GM12878 (cell line): ENCODE data around the gene ROBO1. TPM values are rescaled to one million over a fixed set of nuclear protein-coding genes. Genes with fewer than 3 reads are reported as not detected.

Experiments used
- ATAC-seq: fragments of 200-7000 bp; cut with Tn5 transposase; 3 replicates; pipeline ENCODE4 v1.9.1; 2020; ENCODE audit warnings: mild to moderate bottlenecking, moderate library complexity
- BruUV-seq: library from RNA; stranded (reverse); fragments of 400-500 nt; replicated peaks from 2 replicates; lab custom pipeline; 2021; lab: Mats Ljungman, UMichigan
- CTCF ChIA-PET: fragments of 300-600 bp; sonication (Branson Sonifier 250); formaldehyde crosslinking; extraction: SDS; loops from one replicate; lab custom pipeline; 2021; ENCODE audit warnings: inconsistent platforms; lab: Yijun Ruan, JAX
- POLR2A ChIA-PET: fragments of 350-600 bp; formaldehyde crosslinking; extraction: SDS; loops from one replicate; lab custom pipeline; 2021; ENCODE audit warnings: inconsistent platforms; lab: Charles Lee
- RAD21 ChIA-PET: fragments of 300-600 bp; sonication (Branson Sonifier 250); formaldehyde crosslinking; loops from one replicate; lab custom pipeline; 2023; ENCODE audit warnings: antibody characterized with exemption; ENCODE audit not compliant: unreplicated experiment; lab: Charles Lee
- SMC1A ChIA-PET: fragments of 300-600 bp; sonication (Branson Sonifier 250); formaldehyde crosslinking; loops from one replicate; lab custom pipeline; 2023; ENCODE audit not compliant: unreplicated experiment, uncharacterized antibody; lab: Charles Lee
- DNase-seq: peaks from one replicate; pipeline ENCODE4 v3.0.0-alpha.2; 2011; ENCODE audit warnings: low read depth, low spot score
- FAIRE-seq: peaks from 3 replicates; lab custom pipeline; 2011; peaks lifted over from hg19 to GRCh38; lab: Jason Lieb, UNC
- H2AFZ ChIP-seq: 2 replicates; pipeline ENCODE4 v1.6.0; 2011; ENCODE audit warnings: low read depth, low read length, control low read depth; ENCODE audit not compliant: control insufficient read depth
- H3K27ac ChIP-seq: 2 replicates; pipeline ENCODE4 v1.5.1; 2011; ENCODE audit warnings: control low read depth; ENCODE audit not compliant: control insufficient read depth, insufficient read depth
- H3K27me3 ChIP-seq, 2 experiments: replicated peaks in 1 of 2; 2 replicates each; pipeline versions ENCODE4 v1.6.0 to v1.6.1; 2011; ENCODE audit warnings: low read length in 1 of 2; ENCODE audit not compliant: control insufficient read depth in 2 of 2, insufficient read depth in 2 of 2
- H3K36me3 ChIP-seq, 2 experiments: 2 replicates each; pipeline ENCODE4 v1.5.1; 2011; ENCODE audit warnings: low read length in 1 of 2; ENCODE audit not compliant: control insufficient read depth in 2 of 2, insufficient read depth in 2 of 2
- H3K4me1 ChIP-seq: 2 replicates; pipeline ENCODE4 v1.6.1; 2011; ENCODE audit warnings: mild to moderate bottlenecking, low read length, moderate library complexity, mixed read lengths; ENCODE audit not compliant: control insufficient read depth, insufficient read depth
- H3K4me2 ChIP-seq: 2 replicates; pipeline ENCODE4 v1.6.0; 2011; ENCODE audit warnings: control low read depth; ENCODE audit not compliant: control insufficient read depth, insufficient read depth
- H3K4me3 ChIP-seq: fragments of 200-600 bp; sonication (generic); 2 replicates; pipeline ENCODE4 v1.5.1; 2016
- H3K79me2 ChIP-seq: 2 replicates; pipeline ENCODE4 v1.6.0; 2011; ENCODE audit warnings: low read length; ENCODE audit not compliant: control insufficient read depth, insufficient read depth
- H3K9ac ChIP-seq: 2 replicates; pipeline ENCODE4 v1.8.0; 2011; ENCODE audit warnings: low read length, control low read depth, mixed read lengths; ENCODE audit not compliant: control insufficient read depth, insufficient read depth
- H3K9me3 ChIP-seq: replicated peaks from 3 replicates; pipeline ENCODE4 v1.5.1; 2011; ENCODE audit warnings: mild to moderate bottlenecking, low read length; ENCODE audit not compliant: control insufficient read depth, insufficient read depth
- H4K20me1 ChIP-seq: 2 replicates; pipeline ENCODE4 v1.6.0; 2011; ENCODE audit not compliant: control insufficient read depth, insufficient read depth
- CHD4 ChIP-seq: fragments of 200-600 bp; sonication (generic); IDR thresholded peaks from 2 replicates; pipeline ENCODE4 v1.6.1; 2016; ENCODE audit warnings: mild to moderate bottlenecking
- DPF2 ChIP-seq: fragments of 450-650 bp; IDR thresholded peaks from 2 replicates; pipeline ENCODE4 v1.6.1; 2017; ENCODE audit warnings: mild to moderate bottlenecking
- EED ChIP-seq: sonication (generic); IDR thresholded peaks from 2 replicates; pipeline ENCODE4 v1.6.1; 2016; ENCODE audit warnings: antibody characterized with exemption, low read depth
- ELK1 ChIP-seq: IDR thresholded peaks from 2 replicates; pipeline ENCODE4 v1.6.1; 2012; ENCODE audit warnings: low read depth, low read length, improper control_type of control experiment
- ESRRA ChIP-seq: IDR thresholded peaks from 2 replicates; pipeline ENCODE4 v1.6.1; 2012; ENCODE audit warnings: mild to moderate bottlenecking, low read length, improper control_type of control experiment
- LARP7 ChIP-seq: fragments of 450-650 bp; IDR thresholded peaks from 2 replicates; pipeline ENCODE4 v1.6.1; 2017; ENCODE audit warnings: mild to moderate bottlenecking
- NR2F1 ChIP-seq: fragments of 450-650 bp; conservative IDR thresholded peaks from 2 replicates; pipeline ENCODE4 v1.6.1; 2017; ENCODE audit warnings: mild to moderate bottlenecking
- PAX5 ChIP-seq: IDR thresholded peaks from 2 replicates; pipeline ENCODE4 v1.6.1; 2011; ENCODE audit warnings: low read depth, low read length, borderline replicate concordance
- TCF12 ChIP-seq: IDR thresholded peaks from 2 replicates; pipeline ENCODE4 v1.6.1; 2011; ENCODE audit warnings: low read depth, mild to moderate bottlenecking, low read length
- ZNF207 ChIP-seq: fragments of 450-650 bp; IDR thresholded peaks from 2 replicates; pipeline ENCODE4 v1.6.1; 2014; ENCODE audit warnings: antibody characterized with exemption, mild to moderate bottlenecking, borderline replicate concordance
- WGBS: methylation state at CpG from one replicate; pipeline ENCODE4 v1.1.6; 2016; ENCODE audit warnings: low lambda C conversion rate; ENCODE audit not compliant: insufficient replicate concordance, insufficient coverage; ENCODE audit errors: missing lambda C conversion rate; 5-methylcytosine and 5-hydroxymethylcytosine counted together
- in situ Hi-C: fragments of 300-500 bp; cut with MboI; formaldehyde crosslinking; loops from 9 replicates; pipeline ENCODE4 v1.14.3; 2018; ENCODE audit warnings: mixed read lengths
- intact Hi-C: fragments of 100-400 bp; cut with micrococcal nuclease; formaldehyde crosslinking; loops from one replicate; pipeline ENCODE4 v1.14.2; 2022; ENCODE audit not compliant: unreplicated experiment
- polyA plus RNA-seq, 11 experiments: library from polyadenylated mRNA; depleted of rRNA in 4 of 11; unstranded in 6 of 11; stranded (reverse) in 5 of 11; fragments of >200 nt; fragmentation: Nextera tagmentation in 4 of 11; fragmentation: Illumina TruSeq in 1 of 11; extraction: Ambion mirVana in 4 of 11; extraction: Trizol in 1 of 11; gene quantifications; 1 replicate in 1 of 11; 2 replicates in 10 of 11; pipeline versions ENCODE4 v1.2.1 to v1.2.3, GENCODE V29; 2011 to 2016; ENCODE audit warnings: inconsistent platforms in 2 of 11, missing spikeins in 2 of 11, low read depth in 1 of 11
- total RNA-seq, 4 experiments: library from RNA; depleted of rRNA in 3 of 4; stranded (reverse); fragments of >200 nt in 3 of 4; fragmentation: Illumina TruSeq in 1 of 4; extraction: Trizol in 1 of 4; gene quantifications; 2 replicates each; pipeline versions ENCODE4 v1.2.1 to v1.2.3, GENCODE V29; 2013 to 2021
- TF ChIP-seq, protein P1 (sequence below): fragments of 450-650 bp; IDR thresholded peaks from 2 replicates; pipeline ENCODE4 v1.6.1; 2017; ENCODE audit warnings: borderline replicate concordance

ROBO1 gene
- total and polyA plus RNA-seq, 10 of the 15 experiments (the other 5 are each of a cell fraction or from before 2014, with no cell fraction given), result 0.29 to 46.5 (median 1.2) TPM

- RAD21 ChIA-PET, result no interaction called here
- Histone ChIP-seq H3K36me3 (no peaks in the 10 kb centered on the region), H3K4me2 (no peak overlapping the region), H3K27me3 (no peaks in the 10 kb centered on the region), H3K4me1 (no peaks in the 10 kb centered on the region), H4K20me1 (no peaks in the 10 kb centered on the region), H3K4me3 (no peak overlapping the region), H2AFZ (no peak overlapping the region), H3K27ac (no peak overlapping the region), H3K79me2 (no peaks in the 10 kb centered on the region), H3K9me3 (no peaks in the 10 kb centered on the region), H3K9ac (no peak overlapping the region)
- POLR2A ChIA-PET, result no interaction called here
- ATAC-seq, result no peak
- SMC1A ChIA-PET, result no interaction called here
- no peak for DNase-seq
- BruUV-seq, result no TSS peak
- 15% methylated on average over 7 of the region's 7 CpGs for WGBS
- in situ Hi-C loops, result no loop called here
- no peak for TF ChIP-seq LARP7
- TF ChIP-seq PAX5, result peak; percentile 80
- CTCF ChIA-PET, result no interaction called here
- no peak for FAIRE-seq
- intact Hi-C loops, result no loop called here
Observed at GRCh38 chr3:79651536-79652065, 116.2 kb downstream of the ROBO1 start.

DNA sequence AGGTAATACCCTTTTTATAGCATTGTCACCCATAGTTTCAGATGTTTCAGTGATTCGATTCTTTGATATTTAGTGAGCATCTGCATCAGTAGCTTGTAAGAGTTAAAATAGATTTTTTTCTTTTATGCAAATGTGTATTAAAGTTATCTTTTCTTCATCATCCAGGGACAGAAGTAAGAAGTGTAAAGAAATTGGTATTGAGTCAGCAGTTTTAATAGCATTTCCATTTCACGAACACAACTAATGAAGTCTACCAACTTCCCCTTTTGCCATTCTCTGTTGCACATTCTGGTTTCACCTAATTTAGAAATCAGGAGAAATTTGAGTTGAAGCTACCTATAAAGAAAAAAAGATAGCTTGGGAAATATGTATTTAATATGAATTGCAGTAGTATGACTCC, 127.9 kb downstream of the ROBO1 start:
- H3K36me3 ChIP-seq, result no peaks in the 10 kb centered on the region
- no peak overlapping the region for H2AFZ ChIP-seq
- in situ Hi-C loops (no loop called here), intact Hi-C loops (no loop called here)
- FAIRE-seq (no peak), DNase-seq (no peak), ATAC-seq (no peak)
- no peak overlapping the region for H3K4me3 ChIP-seq
- 65% methylated on average over 2 of the region's 2 CpGs for WGBS
- no peaks in the 10 kb centered on the region for H3K4me1 ChIP-seq
- no TSS peak for BruUV-seq
- no peak overlapping the region for H3K27ac ChIP-seq
- ChIA-PET SMC1A (interaction anchor here (0.6 to 0.9 kb wide), 2 partner anchors 14 to 616 kb away, joined by 3 read pairs; no protein-coding TSS in a partner anchor), POLR2A (no interaction called here), CTCF (no interaction called here), RAD21 (no interaction called here)
- no peak overlapping the region for H3K4me2 ChIP-seq
- no peaks in the 10 kb centered on the region for H4K20me1 ChIP-seq
- H3K9ac ChIP-seq, result no peak overlapping the region
- no peaks in the 10 kb centered on the region for H3K27me3 ChIP-seq
- H3K79me2 ChIP-seq, result no peaks in the 10 kb centered on the region
- no peaks in the 10 kb centered on the region for H3K9me3 ChIP-seq
- TF ChIP-seq ELK1 (no peak), NR2F1 (no peak), DPF2 (no peak), EED (no peak), CHD4 (no peak), ESRRA (no peak), ZNF207 (no peak), TCF12 (no peak)
- TF ChIP-seq, protein P1, sequence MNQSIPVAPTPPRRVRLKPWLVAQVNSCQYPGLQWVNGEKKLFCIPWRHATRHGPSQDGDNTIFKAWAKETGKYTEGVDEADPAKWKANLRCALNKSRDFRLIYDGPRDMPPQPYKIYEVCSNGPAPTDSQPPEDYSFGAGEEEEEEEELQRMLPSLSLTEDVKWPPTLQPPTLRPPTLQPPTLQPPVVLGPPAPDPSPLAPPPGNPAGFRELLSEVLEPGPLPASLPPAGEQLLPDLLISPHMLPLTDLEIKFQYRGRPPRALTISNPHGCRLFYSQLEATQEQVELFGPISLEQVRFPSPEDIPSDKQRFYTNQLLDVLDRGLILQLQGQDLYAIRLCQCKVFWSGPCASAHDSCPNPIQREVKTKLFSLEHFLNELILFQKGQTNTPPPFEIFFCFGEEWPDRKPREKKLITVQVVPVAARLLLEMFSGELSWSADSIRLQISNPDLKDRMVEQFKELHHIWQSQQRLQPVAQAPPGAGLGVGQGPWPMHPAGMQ, result no peak
